ENCODE measurements around the gene TOPORS.
"Not testable (repeated sequence)": the region's sequence is repeated elsewhere in the genome, so short reads cannot be mapped to it uniquely, and the experiment has no call there.

Gene TOPORS

GRCh38 chr9:32565967-32566366 lies 13.6 kb upstream of the TOPORS start:
- no peak for DNase-seq (ENCODE audit: low read depth)

GRCh38 chr9:32558408-32558934 lies 6.1 kb upstream of the TOPORS start:
- DNase-seq (ENCODE audit: low read depth) = no peak

GRCh38 chr9:32554591-32554990 lies 2.2 kb upstream of the TOPORS start:
- DNase-seq (ENCODE audit: low read depth) = no peak

- no peak for DNase-seq (ENCODE audit: low read depth)
Observed at GRCh38 chr9:32554107-32554506, 1.7 kb upstream of the TOPORS start.

GRCh38 chr9:32551276-32552051 lies 922 bp downstream of the TOPORS start:
- no peak for DNase-seq (ENCODE audit: low read depth)

GRCh38 chr9:32550562-32551275 lies 1.7 kb downstream of the TOPORS start:
- no peak for DNase-seq (ENCODE audit: low read depth)

GRCh38 chr9:32550150-32550561 lies 2.2 kb downstream of the TOPORS start:
- no peak for DNase-seq (ENCODE audit: low read depth)

GRCh38 chr9:32548213-32548612 lies 4.2 kb downstream of the TOPORS start:
- DNase-seq (ENCODE audit: low read depth) = not testable (repeated sequence)

- no peak for DNase-seq (ENCODE audit: low read depth)
Observed at GRCh38 chr9:32545884-32546283, 6.5 kb downstream of the TOPORS start.

GRCh38 chr9:32543047-32543446 lies 9.3 kb downstream of the TOPORS start:
- DNase-seq (ENCODE audit: low read depth) = no peak

GRCh38 chr9:32533816-32534215 lies 18.6 kb downstream of the TOPORS start:
- DNase-seq (ENCODE audit: low read depth) = no peak

- DNase-seq (ENCODE audit: low read depth) = no peak
Observed at GRCh38 chr9:32533336-32533735, 19.1 kb downstream of the TOPORS start.

GRCh38 chr9:32526707-32527048 lies 25.7 kb downstream of the TOPORS start:
- DNase-seq (ENCODE audit: low read depth) = no peak

- peak; percentile 73 for DNase-seq (ENCODE audit: low read depth)
Observed at GRCh38 chr9:32526041-32526706, 26.2 kb downstream of the TOPORS start, which contains the start of gene RIGI. Gene RIGI, minus strand, starts transcription at chr9:32526196. Its CDS starts 30 bp downstream, at chr9:32526166.

- no peak for DNase-seq (ENCODE audit: low read depth)
Observed at GRCh38 chr9:32525709-32526030, 26.7 kb downstream of the TOPORS start.

GRCh38 chr9:32524892-32525708 lies 27.3 kb downstream of the TOPORS start:
- no peak for DNase-seq (ENCODE audit: low read depth)

GRCh38 chr9:32524558-32524891 lies 27.9 kb downstream of the TOPORS start:
- DNase-seq (ENCODE audit: low read depth) = not testable (repeated sequence)

GRCh38 chr9:32523910-32524309 lies 28.5 kb downstream of the TOPORS start:
- no peak for DNase-seq (ENCODE audit: low read depth)

GRCh38 chr9:32518276-32518675 lies 34.1 kb downstream of the TOPORS start:
- no peak for DNase-seq (ENCODE audit: low read depth)

GRCh38 chr9:32516241-32516640 lies 36.1 kb downstream of the TOPORS start:
- DNase-seq (ENCODE audit: low read depth) = no peak

GRCh38 chr9:32508728-32509127 lies 43.7 kb downstream of the TOPORS start:
- DNase-seq (ENCODE audit: low read depth) = no peak

- DNase-seq (ENCODE audit: low read depth) = no peak
Observed at GRCh38 chr9:32503008-32503407, 49.4 kb downstream of the TOPORS start.
